PFSK-1 (cell line): Measurements from ENCODE around the gene CHPF2.

Source experiments
- POLR2AphosphoS5 ChIP-seq: IDR thresholded peaks from 2 replicates; pipeline ENCODE4 v1.6.1; 2012; ENCODE audit warnings: low read depth, mild to moderate bottlenecking, control low read depth, low read length, moderate library complexity
- REST ChIP-seq, 2 experiments: IDR thresholded peaks; 2 replicates each; pipeline versions ENCODE4 v1.6.1 to v1.8.0; 2011 to 2012; ENCODE audit warnings: low read depth in 2 of 2, low read length in 2 of 2, control low read depth in 1 of 2, inconsistent platforms in 1 of 2, mild to moderate bottlenecking in 1 of 2, moderate library complexity in 1 of 2; ENCODE audit not compliant: insufficient read depth in 1 of 2
- SIN3A ChIP-seq: IDR thresholded peaks from 2 replicates; pipeline ENCODE4 v1.6.1; 2012; ENCODE audit warnings: mild to moderate bottlenecking, low read length, moderate library complexity, borderline replicate concordance; ENCODE audit not compliant: insufficient read depth
- TAF1 ChIP-seq: IDR thresholded peaks from 2 replicates; pipeline ENCODE4 v1.6.1; 2012; ENCODE audit warnings: low read length, control low read depth, borderline replicate concordance; ENCODE audit not compliant: insufficient read depth

- TF ChIP-seq TAF1 (no peak), SIN3A (no peak), POLR2AphosphoS5 (no peak), REST (IDR thresholded peaks at IDR 0.05; ENCODE audit: insufficient read depth in 1 of 2, low read depth in 2 of 2, low read length in 2 of 2) (no peak)
These were observed 42.9 kb downstream of the CHPF2 start for GRCh38 chr7:151274936-151275812.
